Stimulated activated CD4-positive, alpha-beta T cell treated with anti-CD3 and anti-CD28 coated beads, Interleukin-12 subunit alpha, Interleukin-12 subunit beta, amount 100 ng/mL, for 24 hours (primary cell): ENCODE data around the gene SLC4A4.

Experiments used
- DNase-seq, 2 experiments: peaks; one replicate each; pipeline ENCODE4 v3.0.0-alpha.2; 2020; ENCODE audit warnings: low read depth in 2 of 2

The SLC4A4 gene

GRCh38 chr4:71338846-71339593 lies at the start of gene SLC4A4:
Gene SLC4A4, plus strand, starts transcription at chr4:71339020.
- DNase-seq, result no peak

DNA sequence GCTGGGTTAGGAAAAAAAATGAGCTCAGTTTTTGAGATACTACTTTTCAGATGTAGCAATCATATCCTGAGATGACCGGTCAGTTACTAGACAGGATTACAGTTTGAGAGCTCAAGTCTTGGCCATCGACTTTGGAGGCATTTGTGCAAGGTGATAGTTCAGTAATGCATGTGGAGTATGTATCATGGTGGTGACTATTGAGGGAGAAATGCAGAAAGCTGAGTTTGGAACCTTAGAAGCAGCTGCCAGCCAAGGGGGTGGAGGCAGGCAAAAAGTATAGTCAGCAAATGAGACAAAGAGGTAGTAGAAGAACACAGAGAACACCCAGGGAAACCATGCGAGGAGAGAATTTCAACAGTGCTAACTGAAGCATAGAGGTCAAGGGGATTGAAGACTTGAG lies 48.7 kb upstream of the SLC4A4 start:
- no peak for DNase-seq

- DNase-seq, result no peak
Measured at GRCh38 chr4:71290476-71290875, 48.3 kb upstream of the SLC4A4 start.

- no peak for DNase-seq
Measured at GRCh38 chr4:71292228-71292627, 46.6 kb upstream of the SLC4A4 start.

GRCh38 chr4:71293705-71294104 lies 45.1 kb upstream of the SLC4A4 start:
- DNase-seq, result no peak

DNA sequence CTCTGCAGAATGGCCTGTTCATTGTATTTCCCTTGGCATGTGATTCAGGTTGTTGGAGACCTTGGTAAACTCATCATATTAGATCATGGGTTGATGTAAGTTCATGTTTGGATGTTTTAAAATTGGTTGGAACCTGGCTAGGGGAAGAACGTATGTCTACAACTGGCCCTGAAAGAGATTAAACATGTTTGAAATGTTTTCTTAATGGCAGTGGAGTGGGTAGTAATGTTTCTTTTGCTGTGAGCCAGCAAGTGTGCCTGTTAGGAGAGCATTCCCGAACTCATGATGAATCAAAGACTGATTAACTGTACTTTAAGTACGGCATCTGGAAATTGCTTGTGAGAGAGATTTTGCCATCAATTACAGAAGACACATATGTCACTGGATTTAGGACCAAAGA lies 44.5 kb upstream of the SLC4A4 start:
- DNase-seq, result no peak

GRCh38 chr4:71296945-71297344 lies 41.9 kb upstream of the SLC4A4 start:
- DNase-seq, result no peak

- no peak for DNase-seq
Measured at GRCh38 chr4:71300362-71300761, 38.5 kb upstream of the SLC4A4 start.

DNA sequence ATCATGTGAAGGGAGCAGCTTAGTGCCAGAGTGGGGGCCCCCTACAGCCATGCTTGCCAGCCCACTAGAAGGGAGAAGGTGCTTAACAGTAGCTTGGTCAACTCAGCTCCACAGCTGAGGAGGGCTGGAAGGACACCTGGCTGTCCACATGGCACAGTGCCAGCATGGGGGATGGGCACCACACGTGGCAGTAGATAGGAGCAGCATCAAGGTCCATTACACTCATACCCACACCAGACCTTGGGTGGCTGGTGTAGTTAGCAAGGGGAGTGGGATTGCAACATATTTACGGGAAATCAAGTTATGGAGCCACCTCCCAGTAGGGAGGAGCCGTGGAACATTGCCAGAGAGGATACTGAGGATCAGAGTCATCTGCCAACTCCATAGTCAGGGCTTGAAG lies 37.9 kb upstream of the SLC4A4 start:
- DNase-seq, result no peak

- DNase-seq, result no peak
Measured at GRCh38 chr4:71303287-71303686, 35.5 kb upstream of the SLC4A4 start.

DNA sequence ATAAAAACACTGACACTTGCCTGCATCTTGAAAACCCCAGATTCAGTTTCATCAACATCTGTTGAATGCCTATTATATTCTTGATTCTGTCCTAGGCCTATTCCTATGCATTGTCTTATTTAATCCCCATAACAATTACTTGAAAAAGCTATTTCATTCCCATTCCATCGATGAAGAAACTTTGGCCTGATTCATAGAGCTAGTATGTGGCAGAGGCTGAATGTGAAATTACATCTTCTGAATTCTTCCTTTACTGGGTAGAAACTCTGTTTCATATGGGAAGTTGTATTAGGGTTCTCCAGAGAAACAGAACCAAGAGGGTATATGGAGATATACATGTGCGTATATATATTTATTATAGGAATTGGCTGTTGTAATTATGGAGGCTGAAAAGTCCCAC lies 35.0 kb upstream of the SLC4A4 start:
- DNase-seq, result no peak

DNA sequence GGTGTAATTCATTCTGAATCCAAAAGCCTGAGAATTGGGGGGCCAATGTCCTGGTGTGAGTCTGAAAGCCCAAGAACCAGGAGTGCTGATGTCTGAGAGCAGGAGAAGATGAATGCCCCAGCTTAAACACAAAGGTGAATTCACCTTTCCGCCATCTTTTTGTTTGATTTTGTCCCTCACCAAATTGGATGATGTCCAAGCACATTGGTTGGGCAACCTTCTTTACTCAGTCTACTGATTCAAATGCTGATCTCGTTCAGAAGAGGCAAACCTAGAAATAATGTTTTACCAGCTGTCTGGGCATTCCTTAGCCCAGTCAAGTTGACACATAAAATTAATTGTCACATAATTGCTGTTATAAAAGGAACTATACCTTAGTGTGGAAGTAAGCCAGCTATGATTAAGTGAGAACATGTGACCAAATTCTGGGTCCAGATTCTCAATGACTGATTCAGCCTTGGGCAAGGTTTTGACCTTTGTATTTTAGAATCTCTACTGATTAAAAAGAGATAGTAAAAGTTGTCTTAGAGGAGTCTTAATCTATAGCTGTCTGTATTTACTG lies 34.5 kb upstream of the SLC4A4 start:
- DNase-seq, result no peak

GRCh38 chr4:71307729-71308128 lies 31.1 kb upstream of the SLC4A4 start:
- no peak for DNase-seq

DNA sequence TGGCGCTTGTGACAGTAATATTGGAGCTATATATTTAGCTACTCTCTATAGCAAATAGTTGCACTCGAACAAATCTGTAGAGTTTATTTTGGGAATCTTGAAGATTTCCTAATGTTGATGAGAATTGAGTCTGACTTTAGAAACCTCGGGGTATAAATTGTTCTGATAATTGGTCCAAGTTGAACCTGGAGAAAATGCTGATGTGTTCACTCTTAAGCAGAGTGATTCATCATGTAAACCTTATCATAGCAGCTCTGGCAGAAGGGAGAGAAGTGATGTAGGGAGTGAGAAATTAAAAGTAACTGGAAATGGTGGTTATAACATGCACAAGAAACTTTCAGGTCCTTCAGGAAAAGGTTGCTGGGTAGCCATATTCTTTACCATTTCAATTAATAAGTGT lies 16.4 kb upstream of the SLC4A4 start:
- no peak for DNase-seq

DNA sequence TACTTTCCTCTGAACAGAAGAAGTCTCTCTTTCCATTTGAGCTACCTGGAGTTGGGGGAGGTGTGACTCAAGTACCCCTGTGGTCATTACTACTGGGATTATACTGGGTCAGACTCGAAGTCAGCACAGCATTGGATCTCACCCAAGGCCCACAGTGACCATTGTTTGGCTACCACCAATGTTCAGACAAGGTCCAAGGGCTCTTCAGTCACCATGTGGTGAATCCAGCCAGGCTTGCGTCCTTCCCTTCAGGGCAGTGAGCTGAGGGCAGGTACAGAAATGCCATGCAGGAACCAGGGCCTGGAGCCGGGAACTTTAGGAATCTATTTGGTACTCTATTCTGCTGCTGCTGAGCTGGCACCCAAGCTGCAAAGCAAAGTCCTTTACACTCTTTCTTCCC lies 5.5 kb upstream of the SLC4A4 start:
- DNase-seq, result no peak

- no peak for DNase-seq
Measured at GRCh38 chr4:71333960-71334359, 4.9 kb upstream of the SLC4A4 start.

DNA sequence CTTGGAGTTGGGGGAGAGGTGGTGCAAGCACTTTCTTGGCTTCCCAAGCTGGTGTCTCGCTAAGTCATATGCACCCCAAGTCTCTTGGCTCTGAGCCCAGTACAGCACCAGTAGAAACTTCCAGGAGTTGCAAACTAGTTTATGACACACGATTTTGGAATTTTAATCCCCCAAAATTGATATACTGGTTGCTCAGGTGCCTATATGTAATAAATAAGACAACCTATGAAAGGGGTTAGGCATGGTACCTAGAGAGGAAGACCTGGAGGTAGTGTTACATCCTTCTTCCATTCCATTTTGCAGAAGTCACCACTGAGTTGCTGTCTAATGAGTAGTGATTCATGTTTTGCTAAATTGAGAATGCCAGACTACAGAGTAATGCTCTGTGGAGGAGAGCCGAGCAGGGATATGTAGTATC lies 4.3 kb upstream of the SLC4A4 start:
- DNase-seq, result no peak

- no peak for DNase-seq
Measured at GRCh38 chr4:71343670-71344466, 5.0 kb downstream of the SLC4A4 start.

- no peak for DNase-seq
Measured at GRCh38 chr4:71346710-71347109, 7.9 kb downstream of the SLC4A4 start.

DNA sequence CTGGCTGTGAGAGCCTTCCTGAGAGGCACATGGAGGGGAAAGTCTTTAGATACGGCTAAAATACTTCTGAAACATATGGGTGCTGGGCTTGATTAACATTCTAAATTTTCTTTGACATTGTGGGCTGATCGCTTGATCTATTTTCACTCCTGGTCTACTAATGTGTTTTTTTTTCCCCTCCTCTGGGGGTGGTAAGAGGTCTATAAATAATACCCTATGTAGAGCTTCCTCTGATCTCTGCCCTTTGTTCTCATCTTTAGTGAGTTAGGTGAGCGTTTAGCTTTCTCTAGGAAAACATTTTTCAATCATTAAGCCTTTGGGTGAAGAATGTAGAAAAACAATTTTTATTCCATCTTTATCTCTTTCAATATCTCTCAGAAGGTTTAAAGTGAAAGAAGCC lies 9.8 kb downstream of the SLC4A4 start:
- no peak for DNase-seq

GRCh38 chr4:71355045-71355444 lies 16.2 kb downstream of the SLC4A4 start:
- DNase-seq, result no peak

DNA sequence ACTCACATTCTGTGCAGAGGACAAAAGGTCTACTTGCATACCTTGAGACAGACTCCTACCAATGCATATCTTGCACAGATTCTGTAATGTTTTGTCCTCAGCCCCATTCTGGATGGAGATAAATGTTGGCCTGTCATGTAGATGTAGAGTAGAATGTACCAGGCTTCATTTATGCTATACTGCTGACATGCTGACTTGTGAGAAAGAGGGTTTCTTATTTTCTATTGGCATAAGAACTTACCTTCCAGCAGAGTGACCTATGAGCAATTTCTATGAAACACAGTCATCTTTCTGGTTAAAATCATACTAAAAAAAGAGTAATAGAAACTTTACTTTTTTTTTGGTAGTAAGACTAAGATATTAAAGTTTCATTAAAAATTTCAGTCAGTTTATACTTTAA lies 17.2 kb downstream of the SLC4A4 start:
- no peak for DNase-seq
